ENCODE data around the gene NUP37.
"Not testable (repeated sequence)": the region's sequence is repeated elsewhere in the genome, so short reads cannot be mapped to it uniquely, and the experiment has no call there.

Gene NUP37

DNA sequence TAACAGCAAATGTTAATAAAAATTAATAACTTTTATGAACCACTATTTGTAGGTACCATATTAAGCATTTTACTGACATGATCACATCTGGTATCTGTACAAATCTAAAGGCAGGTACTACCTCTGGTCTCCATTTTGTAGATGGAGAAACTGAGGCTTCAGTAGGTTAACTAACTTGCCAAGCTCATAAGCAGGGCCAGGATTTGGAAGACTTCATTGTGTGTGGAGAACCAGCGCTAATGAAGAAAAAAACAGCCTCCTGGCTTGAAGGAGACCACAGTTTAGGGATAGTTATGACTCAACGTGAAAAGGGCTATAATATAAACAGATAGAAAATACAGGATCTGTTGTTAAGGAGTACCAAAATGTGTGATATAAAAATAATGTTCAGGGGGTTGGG, 1.0 kb downstream of the NUP37 start:
- no peak for DNase-seq (ENCODE audit: low spot score)
- Mint-ChIP-seq H3K9me3 (no peaks in the 10 kb centered on the region), H3K27me3 (ENCODE audit: low read depth) (no peaks in the 10 kb centered on the region), H3K27ac (peak overlapping the region; percentile 62), H3K4me3 (peak overlapping the region; percentile 91), H3K4me1 (ENCODE audit: low read depth) (peaks cover 38% of the 10 kb centered on the region), H3K36me3 (ENCODE audit: low read depth) (peaks cover 23% of the 10 kb centered on the region)

GRCh38 chr12:102116392-102116791, 3.5 kb downstream of the NUP37 start:
- Mint-ChIP-seq H3K27ac (no peak overlapping the region), H3K4me3 (no peak overlapping the region)

DNA sequence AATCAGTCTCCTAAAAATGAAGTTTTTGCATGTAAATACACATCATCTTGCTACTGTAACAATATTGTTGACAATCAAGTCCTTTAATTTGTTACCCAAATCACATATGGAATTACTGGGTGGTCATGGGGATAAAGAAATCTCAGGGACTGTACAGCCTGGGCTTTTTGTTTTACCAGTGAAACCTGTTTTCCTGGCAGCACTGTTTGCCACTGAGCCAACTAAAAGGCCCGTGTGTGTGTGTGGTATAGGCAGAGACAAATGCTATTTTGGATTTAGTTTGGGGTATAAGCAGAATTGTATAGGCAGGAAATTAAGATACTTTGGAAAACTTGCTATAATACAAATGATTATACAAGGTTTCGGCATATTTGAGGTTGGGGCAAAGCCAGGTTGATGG, 5.7 kb downstream of the NUP37 start:
- no peak overlapping the region for H3K27ac Mint-ChIP-seq
- no peaks in the 10 kb centered on the region for H3K9me3 Mint-ChIP-seq
- peaks cover 16% of the 10 kb centered on the region for H3K4me1 Mint-ChIP-seq (ENCODE audit: low read depth)
- H3K4me3 Mint-ChIP-seq: no peak overlapping the region
- DNase-seq (ENCODE audit: low spot score): no peak
- H3K27me3 Mint-ChIP-seq (ENCODE audit: low read depth): no peaks in the 10 kb centered on the region
- H3K36me3 Mint-ChIP-seq (ENCODE audit: low read depth): peaks cover 42% of the 10 kb centered on the region

More at GRCh38 chr12:102116392-102116791, 3.5 kb downstream of the NUP37 start:
- no peak for DNase-seq (ENCODE audit: low spot score)
- Mint-ChIP-seq H3K36me3 (ENCODE audit: low read depth) (peaks cover 25% of the 10 kb centered on the region), H3K27me3 (ENCODE audit: low read depth) (no peaks in the 10 kb centered on the region), H3K4me1 (ENCODE audit: low read depth) (peaks cover 20% of the 10 kb centered on the region), H3K9me3 (no peaks in the 10 kb centered on the region)

DNA sequence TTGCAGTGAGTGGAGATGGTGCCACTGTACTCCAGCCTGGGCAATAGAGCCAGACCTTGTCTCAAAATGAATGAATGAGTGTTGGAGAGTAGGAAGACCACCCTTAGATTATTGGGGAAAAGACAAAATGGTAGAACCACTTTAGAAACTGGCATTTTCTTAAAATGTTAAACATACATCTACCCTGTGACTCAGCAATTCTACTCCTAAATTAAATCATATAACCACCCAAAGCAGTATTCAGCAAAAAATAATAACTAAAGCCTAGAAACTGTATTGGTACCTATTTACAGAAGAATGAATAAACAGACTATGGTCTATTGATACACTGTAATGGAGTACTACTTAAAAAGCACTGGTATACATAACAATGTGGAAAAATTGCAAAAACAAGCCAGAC, 9.1 kb downstream of the NUP37 start:
- no peak for DNase-seq (ENCODE audit: low spot score)
- Mint-ChIP-seq H3K4me3 (no peak overlapping the region), H3K9me3 (peaks cover 25% of the 10 kb centered on the region), H3K4me1 (ENCODE audit: low read depth) (peaks cover 8% of the 10 kb centered on the region), H3K27ac (no peak overlapping the region), H3K36me3 (ENCODE audit: low read depth) (peaks cover 63% of the 10 kb centered on the region), H3K27me3 (ENCODE audit: low read depth) (no peaks in the 10 kb centered on the region)

DNA sequence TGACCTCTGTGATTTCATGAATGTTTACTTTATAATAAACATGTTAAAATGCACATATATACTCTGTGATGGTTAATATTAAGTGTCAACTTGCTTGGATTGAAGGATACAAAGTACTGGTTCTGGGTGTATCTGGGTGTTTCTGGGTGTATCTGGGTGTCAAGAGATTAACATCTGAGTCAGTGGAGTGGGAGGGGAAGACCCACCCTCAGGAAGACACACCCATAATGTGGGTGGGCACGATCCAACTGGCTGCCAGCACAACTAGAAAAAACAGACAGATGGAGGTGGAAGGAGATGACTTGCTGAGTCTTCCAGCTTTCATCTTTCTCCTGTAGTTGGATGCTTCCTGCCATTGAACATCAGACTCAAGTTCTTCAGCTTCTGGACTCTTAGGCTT, 11.9 kb downstream of the NUP37 start:
- Mint-ChIP-seq H3K9me3 (peaks cover 47% of the 10 kb centered on the region), H3K4me3 (peak overlapping the region; percentile 18), H3K4me1 (ENCODE audit: low read depth) (peaks cover 8% of the 10 kb centered on the region), H3K27ac (no peak overlapping the region), H3K36me3 (ENCODE audit: low read depth) (peaks cover 84% of the 10 kb centered on the region), H3K27me3 (ENCODE audit: low read depth) (no peaks in the 10 kb centered on the region)
- DNase-seq (ENCODE audit: low spot score): no peak

DNA sequence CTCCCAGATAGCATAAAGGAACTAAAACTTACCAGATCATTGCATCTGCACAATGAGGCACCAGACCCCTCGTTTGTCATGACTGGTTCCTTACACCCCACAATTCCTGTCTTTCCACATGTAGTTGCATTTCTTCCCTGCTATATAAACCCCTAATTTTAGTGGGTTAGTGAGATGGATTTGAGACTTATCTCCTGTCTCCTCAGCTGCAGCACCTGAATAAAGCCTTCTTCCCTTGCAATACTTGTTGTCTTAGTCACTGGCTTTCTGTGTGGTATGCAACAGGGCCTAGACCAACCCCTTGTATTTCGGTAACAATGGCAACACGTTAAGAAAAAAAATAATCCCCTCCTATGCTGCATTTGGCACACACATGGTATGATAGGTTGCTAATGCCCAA, 13.0 kb downstream of the NUP37 start:
- H3K36me3 Mint-ChIP-seq (ENCODE audit: low read depth): peaks cover 92% of the 10 kb centered on the region
- no peak for DNase-seq (ENCODE audit: low spot score)
- peaks cover 47% of the 10 kb centered on the region for H3K9me3 Mint-ChIP-seq
- H3K27ac Mint-ChIP-seq: no peak overlapping the region
- H3K4me1 Mint-ChIP-seq (ENCODE audit: low read depth): peaks cover 10% of the 10 kb centered on the region
- no peaks in the 10 kb centered on the region for H3K27me3 Mint-ChIP-seq (ENCODE audit: low read depth)
- no peak overlapping the region for H3K4me3 Mint-ChIP-seq

- DNase-seq (ENCODE audit: low spot score): no peak
- no peaks in the 10 kb centered on the region for H3K9me3 Mint-ChIP-seq
- H3K36me3 Mint-ChIP-seq (ENCODE audit: low read depth): peaks cover 26% of the 10 kb centered on the region
- no peaks in the 10 kb centered on the region for H3K27me3 Mint-ChIP-seq (ENCODE audit: low read depth)
- H3K4me3 Mint-ChIP-seq: no peak overlapping the region
- H3K27ac Mint-ChIP-seq: no peak overlapping the region
- peaks cover 6% of the 10 kb centered on the region for H3K4me1 Mint-ChIP-seq (ENCODE audit: low read depth)
Measured at GRCh38 chr12:102096855-102097254, 23.1 kb downstream of the NUP37 start.

DNA sequence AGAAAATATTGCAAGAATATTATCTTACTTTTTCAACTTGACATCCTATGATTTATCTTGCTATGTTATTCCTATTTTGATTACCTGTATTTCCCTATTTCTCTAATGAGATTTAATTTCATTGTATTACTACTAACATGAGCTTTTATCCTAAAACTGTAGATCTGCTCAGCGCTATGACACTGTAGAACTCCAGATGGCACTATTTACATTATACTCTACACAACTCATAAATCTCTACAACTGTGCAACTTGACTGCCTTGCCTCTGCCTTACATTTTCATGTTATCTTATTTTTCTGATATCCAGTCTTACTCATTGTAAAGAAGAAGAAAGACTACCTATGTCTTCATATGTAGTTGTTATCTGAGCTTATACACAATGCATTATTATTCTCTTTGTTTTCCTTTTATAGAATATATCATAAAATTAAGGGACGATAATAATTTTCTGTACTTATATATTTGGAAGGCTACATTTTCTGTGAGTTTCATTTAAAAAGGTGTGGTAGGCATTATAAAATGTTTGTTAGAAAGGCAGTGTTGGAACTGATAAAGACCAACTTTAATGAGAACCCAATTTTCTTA, 24.1 kb downstream of the NUP37 start:
- no peak for DNase-seq (ENCODE audit: low spot score)
- Mint-ChIP-seq H3K36me3 (ENCODE audit: low read depth) (peaks cover 26% of the 10 kb centered on the region), H3K4me3 (no peak overlapping the region), H3K27ac (no peak overlapping the region), H3K27me3 (ENCODE audit: low read depth) (no peaks in the 10 kb centered on the region), H3K9me3 (no peaks in the 10 kb centered on the region), H3K4me1 (ENCODE audit: low read depth) (peaks cover 6% of the 10 kb centered on the region)

DNA sequence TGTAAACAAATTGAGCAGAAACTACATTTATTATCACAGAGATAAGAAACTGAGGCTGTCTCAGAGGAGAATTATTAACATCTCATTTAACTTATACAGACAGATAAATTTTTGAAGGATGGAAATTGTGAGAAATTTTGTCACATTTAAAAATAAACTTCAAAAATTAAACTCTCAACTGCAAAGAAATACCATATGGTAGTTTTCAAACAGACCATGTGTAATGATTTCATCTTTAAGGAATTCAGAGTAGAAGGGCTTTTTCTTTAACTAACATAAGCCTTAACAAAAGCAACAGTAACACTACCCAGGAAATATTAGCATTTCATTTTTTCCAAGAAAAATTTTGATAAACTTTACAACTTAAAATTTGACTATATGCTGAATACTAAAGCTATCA, 26.6 kb downstream of the NUP37 start:
- peaks cover 6% of the 10 kb centered on the region for H3K4me1 Mint-ChIP-seq (ENCODE audit: low read depth)
- no peak for DNase-seq (ENCODE audit: low spot score)
- H3K4me3 Mint-ChIP-seq: no peak overlapping the region
- peaks cover 30% of the 10 kb centered on the region for H3K36me3 Mint-ChIP-seq (ENCODE audit: low read depth)
- no peaks in the 10 kb centered on the region for H3K9me3 Mint-ChIP-seq
- H3K27ac Mint-ChIP-seq: no peak overlapping the region
- H3K27me3 Mint-ChIP-seq (ENCODE audit: low read depth): no peaks in the 10 kb centered on the region

GRCh38 chr12:102089228-102089835, 30.6 kb downstream of the NUP37 start:
- DNase-seq (ENCODE audit: low spot score); H3K4me1 Mint-ChIP-seq (ENCODE audit: low read depth); H3K9me3 Mint-ChIP-seq; H3K4me3 Mint-ChIP-seq; H3K27ac Mint-ChIP-seq; H3K27me3 Mint-ChIP-seq (ENCODE audit: low read depth): not testable (repeated sequence)
- H3K36me3 Mint-ChIP-seq (ENCODE audit: low read depth): peaks cover 30% of the 10 kb centered on the region

DNA sequence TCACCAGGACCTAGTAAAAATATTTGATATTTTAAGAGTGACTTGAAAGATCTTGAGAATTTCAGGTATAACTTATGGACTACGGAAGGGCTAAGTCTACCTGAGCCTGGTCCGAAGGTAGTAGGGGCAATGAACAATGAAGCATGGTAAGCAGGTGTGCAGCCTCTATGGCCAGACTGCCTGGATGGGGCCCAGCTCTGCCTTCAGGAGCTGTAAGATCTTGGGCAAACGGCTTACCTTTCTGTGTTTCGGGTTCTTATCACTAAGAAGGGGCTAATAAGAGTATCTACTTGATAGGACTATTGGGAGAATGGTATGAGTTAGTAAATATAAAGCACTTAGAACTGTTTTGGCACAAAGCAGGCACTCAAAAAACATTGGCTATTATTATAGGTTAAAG, 39.1 kb downstream of the NUP37 start:
- no peak for DNase-seq (ENCODE audit: low spot score)
- Mint-ChIP-seq H3K4me1 (ENCODE audit: low read depth) (no peaks in the 10 kb centered on the region), H3K4me3 (no peak overlapping the region), H3K36me3 (ENCODE audit: low read depth) (peaks cover 51% of the 10 kb centered on the region), H3K27ac (no peak overlapping the region), H3K9me3 (no peaks in the 10 kb centered on the region), H3K27me3 (ENCODE audit: low read depth) (no peaks in the 10 kb centered on the region)

DNA sequence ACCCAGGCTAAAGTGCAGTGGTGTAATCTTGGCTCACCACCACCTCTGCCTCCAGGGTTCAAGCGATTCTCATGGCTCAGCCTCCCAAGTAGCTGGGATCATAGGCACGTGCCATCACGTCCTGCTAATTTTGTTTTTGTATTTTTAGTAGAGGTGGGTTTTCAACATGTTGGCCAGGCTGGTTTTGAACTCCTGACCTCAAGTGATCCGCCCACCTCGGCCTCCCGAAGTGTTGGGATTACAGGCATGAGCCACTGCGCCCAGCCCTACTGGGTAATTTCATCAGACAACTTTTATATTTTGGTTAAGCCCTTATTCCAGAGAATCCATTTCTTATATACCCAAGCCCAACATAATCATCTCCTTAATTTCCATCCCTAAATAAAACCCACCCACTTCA, 47.8 kb downstream of the NUP37 start:
- not testable (repeated sequence) for H3K4me3 Mint-ChIP-seq; H3K4me1 Mint-ChIP-seq (ENCODE audit: low read depth); H3K27ac Mint-ChIP-seq; DNase-seq (ENCODE audit: low spot score); H3K9me3 Mint-ChIP-seq; H3K27me3 Mint-ChIP-seq (ENCODE audit: low read depth)
- peaks cover 22% of the 10 kb centered on the region for H3K36me3 Mint-ChIP-seq (ENCODE audit: low read depth)

GRCh38 chr12:102069707-102070106, 50.2 kb downstream of the NUP37 start:
- Mint-ChIP-seq H3K9me3 (no peaks in the 10 kb centered on the region), H3K4me3 (no peak overlapping the region), H3K27me3 (ENCODE audit: low read depth) (no peaks in the 10 kb centered on the region), H3K36me3 (ENCODE audit: low read depth) (peaks cover 3% of the 10 kb centered on the region), H3K4me1 (ENCODE audit: low read depth) (peaks cover 2% of the 10 kb centered on the region), H3K27ac (no peak overlapping the region)
- no peak for DNase-seq (ENCODE audit: low spot score)

GRCh38 chr12:102067574-102068258, 52.2 kb downstream of the NUP37 start:
- Mint-ChIP-seq H3K4me1 (ENCODE audit: low read depth) (peaks cover 7% of the 10 kb centered on the region), H3K27me3 (ENCODE audit: low read depth) (no peaks in the 10 kb centered on the region), H3K4me3 (no peak overlapping the region), H3K36me3 (ENCODE audit: low read depth) (peaks cover 2% of the 10 kb centered on the region), H3K27ac (no peak overlapping the region), H3K9me3 (no peaks in the 10 kb centered on the region)
- DNase-seq (ENCODE audit: low spot score): no peak
